Mucosa of gallbladder (tissue), 1 donor: ENCODE data around the gene XRCC1. TPM values are rescaled to one million over a fixed set of nuclear protein-coding genes. Genes with fewer than 3 reads are reported as not detected.
"Not testable (repeated sequence)": the region's sequence is repeated elsewhere in the genome, so short reads cannot be mapped to it uniquely, and the experiment has no call there.

ENCODE experiments used
- DNase-seq: peaks from one replicate; pipeline ENCODE4 v3.0.0-alpha.2; 2020; ENCODE audit warnings: low spot score
- total RNA-seq: library from RNA; stranded (reverse); gene quantifications from one replicate; pipeline ENCODE4 v1.2.1, GENCODE V29; 2021
- donor health status: DM: no; HTN: no; CAD: no.

The XRCC1 gene
- total RNA-seq, 1 donor from 2014 or later, result 33.6 TPM

DNA sequence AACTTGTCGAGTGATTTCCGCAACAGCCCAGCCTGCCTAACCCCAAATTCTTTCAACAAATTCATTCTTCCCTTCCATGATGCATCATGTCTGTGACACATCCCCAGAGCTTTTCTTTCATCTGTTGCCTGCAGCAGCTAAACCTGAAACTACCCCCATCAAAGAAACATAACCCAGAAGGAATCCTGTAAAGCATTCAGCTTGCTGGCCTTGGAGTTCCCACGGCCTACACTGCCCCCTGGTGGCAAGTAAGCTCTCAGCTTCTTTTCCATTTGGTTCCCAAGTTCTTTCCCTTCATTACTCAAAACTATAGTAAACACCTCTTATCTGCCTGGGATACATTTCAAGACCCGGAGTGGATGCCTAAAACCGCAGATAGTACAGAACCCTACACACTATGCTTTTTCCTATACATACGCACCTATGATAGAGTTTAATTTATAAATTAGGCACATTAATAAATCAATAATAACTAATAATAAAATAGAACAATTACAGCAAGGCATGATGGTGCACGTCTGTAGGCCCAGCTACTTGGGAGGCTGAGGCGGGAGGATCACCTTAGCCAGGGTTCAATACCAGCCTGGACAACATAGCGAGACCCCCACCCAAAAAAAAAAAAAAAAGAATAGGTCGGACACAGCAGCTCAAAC is 55.8 kb downstream of the XRCC1 start:
- DNase-seq, result peak; percentile 74

DNA sequence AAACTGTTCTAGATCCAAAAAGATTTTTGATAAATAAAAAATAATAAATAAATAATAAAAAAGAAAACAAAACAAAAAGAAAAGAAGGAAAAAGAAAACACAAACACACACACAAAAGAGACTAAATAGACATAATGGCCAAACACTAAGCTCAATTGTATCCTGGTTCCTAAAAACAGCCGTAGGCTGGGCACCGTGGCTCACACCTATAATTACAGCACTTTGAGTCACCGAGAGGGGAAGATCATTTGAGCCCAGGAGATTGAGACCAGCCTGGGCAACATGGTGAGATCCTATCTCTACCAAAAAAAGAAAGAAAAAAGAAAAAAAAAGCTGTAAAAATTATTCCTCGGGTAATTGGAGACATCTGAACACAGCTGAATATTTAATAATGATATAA is 57.3 kb downstream of the XRCC1 start:
- DNase-seq, result no peak

DNA sequence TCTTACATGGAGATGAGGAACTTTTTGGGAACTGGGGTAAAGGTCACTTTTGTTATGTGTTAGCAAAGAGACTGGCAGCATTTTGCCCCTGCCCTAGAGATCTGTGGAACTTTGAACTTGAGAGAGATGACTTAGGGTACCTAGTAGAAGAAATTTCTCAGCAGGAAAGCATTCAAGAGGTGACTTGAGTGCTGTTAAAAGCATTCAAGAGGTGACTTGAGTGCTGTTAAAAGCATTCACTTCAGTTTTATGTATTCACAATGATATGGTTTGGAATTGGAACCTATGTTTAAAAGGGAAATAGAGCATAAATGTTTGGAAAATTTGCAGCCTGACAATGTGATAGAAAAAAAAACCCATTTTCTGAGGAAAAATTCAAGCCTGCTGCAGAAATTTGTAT is 62.9 kb downstream of the XRCC1 start:
- DNase-seq, result not testable (repeated sequence)

- no peak for DNase-seq
Measured at GRCh38 chr19:43511324-43511723, 64.0 kb downstream of the XRCC1 start.

- no peak for DNase-seq
Measured at GRCh38 chr19:43510713-43511112, 64.6 kb downstream of the XRCC1 start.

- DNase-seq, result no peak
Measured at GRCh38 chr19:43507880-43508279, 67.4 kb downstream of the XRCC1 start.

DNA sequence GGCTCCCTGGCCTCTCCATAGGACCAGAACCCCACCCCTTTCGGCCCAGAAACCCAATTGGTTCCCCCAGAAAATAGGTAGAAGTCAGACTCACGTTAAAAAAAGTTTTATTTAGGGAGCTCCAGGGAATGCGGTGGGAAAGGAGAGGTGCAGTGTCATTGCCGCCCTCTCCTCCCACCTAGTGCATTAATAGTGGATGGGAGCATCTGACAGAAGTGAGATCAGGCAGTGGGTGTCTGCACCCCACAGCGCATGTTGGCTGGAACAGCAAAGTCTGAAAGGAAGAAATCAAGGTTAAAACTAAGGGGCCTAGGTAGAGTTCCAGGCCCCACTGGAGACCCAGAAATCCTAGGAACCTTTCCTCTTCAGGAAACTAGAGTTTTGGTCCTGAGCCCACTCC is 68.7 kb downstream of the XRCC1 start:
- DNase-seq, result no peak

- no peak for DNase-seq
Measured at GRCh38 chr19:43505941-43506340, 69.4 kb downstream of the XRCC1 start.

DNA sequence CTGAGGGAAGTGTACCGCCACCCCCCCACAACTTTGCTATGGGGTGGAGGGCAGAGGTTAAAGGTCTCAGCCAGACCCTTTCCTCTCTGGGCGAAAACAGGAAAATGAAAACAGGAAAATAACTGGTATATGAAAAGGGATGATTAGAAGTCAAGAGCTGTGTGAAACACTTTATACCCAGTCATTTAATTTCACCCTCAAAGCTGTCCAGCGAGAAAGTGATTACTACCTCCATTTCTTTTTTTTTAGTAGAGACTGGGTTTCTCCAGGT is 70.2 kb downstream of the XRCC1 start:
- DNase-seq, result no peak

DNA sequence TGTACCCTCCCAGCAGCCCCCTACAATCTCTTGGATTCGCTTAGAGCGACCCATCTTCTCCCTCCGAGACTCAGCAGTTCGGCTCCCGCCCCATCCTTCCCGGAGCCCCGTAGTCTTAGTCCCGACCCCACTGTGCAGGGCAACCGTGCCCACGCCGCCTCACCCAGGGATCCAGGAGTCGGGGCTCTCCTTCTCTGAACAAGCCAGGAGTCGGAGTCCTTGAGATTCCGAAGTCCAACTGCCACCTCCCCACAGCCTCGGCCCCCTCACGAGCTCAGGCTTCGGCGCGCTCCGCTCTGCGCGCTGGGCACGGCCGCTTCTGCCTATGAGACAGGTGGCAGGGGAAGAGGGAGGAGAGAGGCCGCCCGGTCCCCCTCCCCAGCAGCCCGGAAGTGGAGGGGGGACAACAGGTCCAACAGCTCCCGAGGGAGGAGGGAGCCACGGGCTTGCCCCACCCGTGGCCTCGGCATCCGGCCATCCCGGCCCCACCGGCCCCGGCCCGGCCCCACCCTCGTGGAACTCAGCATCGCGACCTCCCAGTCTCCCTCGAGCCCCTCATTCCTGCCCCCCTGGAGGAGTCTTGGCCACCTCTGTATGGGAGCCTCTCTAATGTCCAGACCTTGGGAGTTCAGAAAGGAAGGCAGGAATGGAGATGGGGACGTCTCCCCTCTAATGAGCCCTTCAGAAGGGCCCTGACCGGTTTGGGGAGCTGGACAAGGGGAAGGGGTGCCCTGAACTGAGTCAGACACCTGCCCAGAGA is 70.7 kb downstream of the XRCC1 start, which contains the start of gene PHLDB3:
TSS of gene PHLDB3 (minus strand) at position 321 of the 760 bp plus-strand sequence. CDS start 628 bp downstream, outside the sequence.
- peak; percentile 41 for DNase-seq

DNA sequence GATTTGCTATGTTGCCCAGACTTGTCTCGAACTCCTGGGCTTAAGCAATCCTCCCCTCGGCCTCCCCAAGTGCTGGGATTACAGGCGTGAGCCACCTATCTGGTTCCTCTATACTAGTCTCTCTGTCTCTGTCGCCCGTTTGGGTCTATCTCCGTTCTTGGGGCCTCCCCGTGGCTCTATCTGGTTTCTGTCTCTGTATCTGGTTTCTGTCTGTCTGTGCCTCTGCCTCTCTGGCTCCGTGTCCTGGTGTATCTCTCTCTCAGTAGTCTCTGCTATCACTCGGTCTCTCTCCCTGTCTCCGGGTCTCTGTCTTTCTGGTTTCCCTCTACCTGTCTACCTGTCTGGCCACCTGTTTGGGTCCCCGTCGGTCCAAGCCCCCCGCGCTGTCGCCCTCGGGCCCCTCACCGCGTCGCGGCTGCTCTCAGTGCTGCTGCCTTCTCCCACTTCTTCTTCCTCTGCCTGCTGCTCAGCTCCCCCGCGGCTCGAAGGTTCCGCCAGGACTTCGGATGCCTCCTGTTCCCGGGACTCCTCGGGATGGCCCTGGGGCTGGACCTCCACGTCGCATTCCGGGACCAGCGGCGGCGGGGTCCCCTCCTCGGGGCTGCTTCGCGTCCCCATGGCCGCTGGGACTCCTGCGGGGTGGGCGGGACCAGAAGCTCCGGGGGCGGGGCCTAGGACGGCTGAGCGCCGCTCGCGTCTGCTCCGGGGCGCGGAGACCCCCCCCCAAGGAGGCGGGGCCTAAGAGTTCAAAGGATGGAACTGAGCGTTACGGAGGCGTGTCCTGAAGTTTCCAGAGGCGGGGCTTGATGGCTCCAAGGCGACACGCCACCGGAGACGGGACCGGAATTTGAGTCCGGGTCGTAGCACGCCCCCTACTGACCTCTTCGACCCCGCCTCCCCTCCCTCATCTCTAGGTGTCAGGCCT is 71.6 kb downstream of the XRCC1 start:
- peak; percentile 99 for DNase-seq

DNA sequence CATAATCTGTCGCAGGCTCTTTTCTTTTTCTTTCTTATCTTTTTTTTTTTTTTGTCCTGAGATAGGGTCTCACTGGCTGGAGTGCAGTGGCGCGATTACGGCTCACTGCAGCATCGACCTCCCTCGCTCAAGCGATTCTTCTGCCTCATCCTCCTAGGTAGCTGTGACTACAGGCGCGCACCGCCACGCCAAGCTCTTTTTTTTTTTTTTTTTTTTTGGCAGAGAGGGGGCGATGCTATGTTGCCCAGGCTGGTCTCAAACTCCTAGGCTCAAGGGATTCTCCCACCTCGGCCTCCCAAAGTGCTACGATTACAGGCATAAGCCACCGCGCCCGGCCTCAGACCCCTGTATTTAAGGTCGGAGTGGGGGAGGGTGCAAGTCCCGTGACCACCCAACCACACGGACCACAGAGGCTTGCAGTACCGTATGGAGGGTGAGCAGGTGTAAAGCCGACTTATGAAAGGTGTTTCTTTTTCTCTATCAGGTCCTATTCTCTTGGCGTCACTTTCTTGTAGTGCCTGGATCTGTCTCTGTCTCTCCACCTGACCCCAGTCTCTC is 72.8 kb downstream of the XRCC1 start:
- no peak for DNase-seq

DNA sequence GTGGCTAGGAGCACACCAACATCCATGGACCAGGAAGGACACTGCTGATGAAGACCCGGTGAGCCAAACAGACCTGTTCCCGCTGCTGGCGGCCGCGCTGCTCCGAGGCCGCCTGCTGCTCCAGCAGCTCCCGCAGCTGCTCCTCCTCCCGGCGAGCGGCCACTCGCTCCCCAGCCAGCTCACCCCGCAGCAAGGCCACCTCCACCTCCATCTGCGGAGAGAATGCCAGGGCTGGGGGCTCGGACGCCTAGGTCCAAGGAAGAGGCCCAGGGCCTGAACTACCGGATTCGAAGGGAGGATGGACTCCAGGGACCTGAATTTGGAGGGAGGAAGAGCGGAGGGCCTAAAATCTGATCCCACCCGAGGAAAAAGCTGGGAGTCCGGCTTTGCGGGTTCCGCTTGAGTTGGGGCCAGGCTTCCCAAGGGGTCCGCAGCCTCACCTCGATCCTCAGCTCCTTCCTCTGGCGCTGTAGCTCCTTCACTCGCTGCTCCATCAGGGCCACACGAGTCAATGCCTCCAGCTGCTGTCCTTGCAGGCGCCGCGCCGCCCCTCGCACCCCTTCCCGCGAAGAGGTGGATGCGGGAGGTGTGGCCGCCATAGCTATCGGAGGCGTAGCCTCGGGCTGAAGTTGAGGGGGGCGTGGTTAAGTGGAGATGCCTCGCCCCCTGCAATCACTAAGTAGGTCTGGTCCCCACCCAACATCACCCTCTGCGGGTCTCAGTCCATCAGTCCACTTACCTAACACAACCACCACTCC is 73.5 kb downstream of the XRCC1 start:
- DNase-seq, result no peak

DNA sequence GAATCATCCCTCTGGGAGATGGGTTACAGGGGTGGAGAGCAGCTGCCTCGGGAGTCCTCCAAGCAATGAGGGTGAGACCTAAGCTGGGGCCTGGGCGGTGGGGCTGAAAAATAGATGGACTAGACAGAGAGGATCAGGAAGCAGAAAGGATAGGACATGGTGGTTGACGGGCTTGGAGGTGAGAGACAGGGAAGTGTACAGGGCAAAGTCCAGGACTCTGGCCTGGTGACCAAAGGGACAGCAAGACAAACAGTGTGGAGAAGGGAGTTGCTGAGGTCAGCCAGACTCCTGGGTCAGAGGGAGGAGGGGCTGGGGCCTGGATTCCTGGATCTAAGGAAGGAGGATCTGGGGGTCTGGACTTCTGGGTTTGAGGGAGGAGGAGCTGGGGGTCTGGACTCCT is 76.3 kb downstream of the XRCC1 start:
- DNase-seq, result peak; percentile 64

DNA sequence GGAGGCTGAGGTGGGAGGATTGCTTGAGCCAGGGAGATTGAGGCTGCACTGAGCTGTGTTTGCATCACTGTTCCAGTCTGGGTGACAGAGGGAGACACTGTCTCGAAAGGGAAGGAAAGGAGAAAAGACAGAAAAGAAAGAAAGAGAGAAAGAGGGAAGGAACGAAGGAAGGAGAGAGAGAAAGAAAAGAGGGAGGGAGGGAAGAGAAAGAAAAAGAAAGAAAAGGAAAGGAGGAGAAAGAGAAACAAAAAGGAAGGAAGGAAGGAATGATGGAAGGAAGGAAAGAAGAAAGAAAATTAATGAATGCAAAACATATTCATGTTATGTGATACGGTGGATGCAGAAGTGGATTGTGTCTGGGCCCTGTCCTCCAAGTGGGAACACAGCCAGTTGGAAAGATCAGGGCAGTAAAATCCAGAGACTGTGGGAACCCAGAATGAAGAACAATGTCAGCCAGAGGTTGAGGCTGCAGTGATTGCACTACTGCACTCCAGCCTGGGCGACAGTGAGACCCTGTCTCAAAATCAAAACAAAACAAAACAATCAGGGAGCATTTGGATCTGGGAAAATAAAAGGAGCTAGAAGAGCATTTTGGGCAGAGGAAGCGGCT is 77.0 kb downstream of the XRCC1 start:
- DNase-seq, result no peak

GRCh38 chr19:43496960-43497359 is 78.4 kb downstream of the XRCC1 start:
- no peak for DNase-seq

GRCh38 chr19:43495082-43495481 is 80.2 kb downstream of the XRCC1 start:
- DNase-seq, result no peak
